Epithelial cell of esophagus (primary cell): ENCODE results near the gene CDK5RAP3.

Experiments
- DNase-seq: peaks from one replicate; pipeline ENCODE4 v3.0.0; 2010; ENCODE audit warnings: low read depth
- H3K4me3 ChIP-seq: 2 replicates; pipeline ENCODE4 v1.5.1; 2011; ENCODE audit warnings: mild to moderate bottlenecking, low read length, control low read depth
- CTCF ChIP-seq: IDR thresholded peaks from 2 replicates; pipeline ENCODE4 v1.5.1; 2011; ENCODE audit warnings: low read depth, mild to moderate bottlenecking, low read length, control low read depth, inconsistent platforms; ENCODE audit not compliant: insufficient read depth; ENCODE audit errors: missing control alignments

Gene CDK5RAP3

GRCh38 chr17:48024149-48025039, 53.5 kb downstream of the CDK5RAP3 start:
- peak overlapping the region; percentile 40 for H3K4me3 ChIP-seq
- peak; percentile 59 for DNase-seq
- peak; percentile 14 for TF ChIP-seq CTCF

- TF ChIP-seq CTCF, result peak; percentile 73
- peak; percentile 96 for DNase-seq
- peak overlapping the region; percentile 47 for H3K4me3 ChIP-seq
Measured at GRCh38 chr17:48025040-48025903, 54.4 kb downstream of the CDK5RAP3 start.

- DNase-seq, result peak; percentile 73
- TF ChIP-seq CTCF, result no peak
Measured at GRCh38 chr17:48025904-48026501, 55.1 kb downstream of the CDK5RAP3 start.

GRCh38 chr17:48026502-48027321, 55.8 kb downstream of the CDK5RAP3 start:
- peak; percentile 92 for DNase-seq
- peak; percentile 93 for TF ChIP-seq CTCF
- no peak overlapping the region for H3K4me3 ChIP-seq

More at GRCh38 chr17:48025904-48026501, 55.1 kb downstream of the CDK5RAP3 start:
- peak overlapping the region; percentile 47 for H3K4me3 ChIP-seq

GRCh38 chr17:48027322-48027981, 56.5 kb downstream of the CDK5RAP3 start:
- no peak for TF ChIP-seq CTCF
- H3K4me3 ChIP-seq, result no peak overlapping the region
- no peak for DNase-seq
